Neuronal stem cell (in vitro differentiated cells): ENCODE results near the gene MAP3K9.

Experiments
- DNase-seq: peaks from one replicate; pipeline ENCODE4 v3.0.0-alpha.2; 2013; ENCODE audit warnings: low spot score
- H2AFZ ChIP-seq: one replicate; pipeline ENCODE4 v1.6.1; 2013; ENCODE audit warnings: mild to moderate bottlenecking, low read length, inconsistent platforms
- H2AK5ac ChIP-seq: 2 replicates; pipeline ENCODE4 v1.6.1; 2013; ENCODE audit warnings: low read depth, mild to moderate bottlenecking, inconsistent platforms, low read length, moderate library complexity, mixed read lengths
- H2BK120ac ChIP-seq: 2 replicates; pipeline ENCODE4 v1.6.1; 2013; ENCODE audit warnings: low read depth, mild to moderate bottlenecking, inconsistent platforms, low read length, moderate library complexity, mixed read lengths
- H2BK12ac ChIP-seq: one replicate; pipeline ENCODE4 v1.6.1; 2013; ENCODE audit warnings: low read length, inconsistent platforms
- H2BK15ac ChIP-seq: 2 replicates; pipeline ENCODE4 v1.6.1; 2013; ENCODE audit warnings: mild to moderate bottlenecking, low read length, inconsistent platforms, mixed read lengths
- H2BK5ac ChIP-seq: one replicate; pipeline ENCODE4 v1.6.1; 2013; ENCODE audit warnings: inconsistent platforms, mild to moderate bottlenecking, low read length, moderate library complexity
- H3K14ac ChIP-seq: one replicate; pipeline ENCODE4 v1.6.1; 2013; ENCODE audit warnings: low read length, inconsistent platforms
- H3K18ac ChIP-seq: 2 replicates; pipeline ENCODE4 v1.6.1; 2013; ENCODE audit warnings: low read length, inconsistent platforms
- H3K23ac ChIP-seq: 2 replicates; pipeline ENCODE4 v1.6.1; 2013; ENCODE audit warnings: low read depth, mild to moderate bottlenecking, mixed read lengths, low read length, inconsistent platforms; ENCODE audit not compliant: poor library complexity
- H3K27ac ChIP-seq: replicated peaks from 3 replicates; pipeline ENCODE4 v1.5.1; 2013; ENCODE audit warnings: low read length, inconsistent platforms
- H3K27me3 ChIP-seq, 3 experiments: 2 replicates each; pipeline ENCODE4 v1.6.1; 2013; ENCODE audit warnings: low read length in 3 of 3, mild to moderate bottlenecking in 2 of 3, inconsistent platforms in 1 of 3, low read depth in 1 of 3, mixed read lengths in 1 of 3, moderate library complexity in 1 of 3; ENCODE audit not compliant: control insufficient read depth in 3 of 3, insufficient read depth in 3 of 3
- H3K36me3 ChIP-seq, 2 donors: replicated peaks in 1 of 2; 2 replicates each; pipeline ENCODE4 v1.6.1; 2013; ENCODE audit warnings: low read length in 2 of 2; ENCODE audit not compliant: control insufficient read depth in 2 of 2, insufficient read depth in 2 of 2
- H3K4ac ChIP-seq: 2 replicates; pipeline ENCODE4 v1.6.1; 2013; ENCODE audit warnings: inconsistent platforms, mild to moderate bottlenecking, low read length, moderate library complexity
- H3K4me1 ChIP-seq, 2 donors: 1 replicate in 1 of 2; 2 replicates in 1 of 2; pipeline ENCODE4 v1.6.1; 2013; ENCODE audit warnings: low read length in 2 of 2, low read depth in 1 of 2; ENCODE audit not compliant: control insufficient read depth in 2 of 2, insufficient read depth in 1 of 2
- H3K4me2 ChIP-seq: one replicate; pipeline ENCODE4 v1.6.1; 2013; ENCODE audit warnings: mild to moderate bottlenecking, low read length, inconsistent platforms; ENCODE audit not compliant: insufficient read depth, poor library complexity, severe bottlenecking
- H3K4me3 ChIP-seq, 2 donors: 2 replicates each; pipeline ENCODE4 v1.5.1; 2013; ENCODE audit warnings: low read length in 2 of 2, mild to moderate bottlenecking in 2 of 2, inconsistent platforms in 1 of 2, moderate library complexity in 1 of 2
- H3K79me1 ChIP-seq: one replicate; pipeline ENCODE4 v1.6.1; 2013; ENCODE audit warnings: low read depth, mild to moderate bottlenecking, inconsistent platforms, low read length, moderate library complexity
- H3K9ac ChIP-seq: one replicate; pipeline ENCODE4 v1.6.1; 2013; ENCODE audit warnings: mild to moderate bottlenecking, low read depth, low read length, inconsistent platforms; ENCODE audit not compliant: poor library complexity
- H3K9me3 ChIP-seq, 2 donors: replicated peaks in 1 of 2; 2 replicates each; pipeline versions ENCODE3 to v1.6.1; 2013; ENCODE audit warnings: low read length in 2 of 2, mild to moderate bottlenecking in 2 of 2, inconsistent platforms in 1 of 2, low read depth in 1 of 2, mixed read lengths in 1 of 2, moderate library complexity in 1 of 2; ENCODE audit not compliant: control insufficient read depth in 2 of 2, insufficient read depth in 1 of 2
- H4K8ac ChIP-seq: one replicate; pipeline ENCODE4 v1.6.1; 2013; ENCODE audit warnings: low read depth, mild to moderate bottlenecking, inconsistent platforms, low read length, moderate library complexity
- H4K91ac ChIP-seq: one replicate; pipeline ENCODE4 v1.6.1; 2013; ENCODE audit warnings: low read length, low read depth, mild to moderate bottlenecking, inconsistent platforms; ENCODE audit not compliant: poor library complexity
- WGBS, 2 donors: extraction: QIAGEN DNeasy Blood & Tissue Kit; methylation state at CpG; one replicate each; pipeline ENCODE4 v1.1.7; 2013; ENCODE audit warnings: missing lambda C conversion rate in 2 of 2, mixed read lengths in 1 of 2; ENCODE audit not compliant: insufficient read length in 2 of 2, insufficient replicate concordance in 1 of 2; ENCODE audit errors: extremely low coverage in 2 of 2; 5-methylcytosine and 5-hydroxymethylcytosine counted together

MAP3K9 gene

DNA sequence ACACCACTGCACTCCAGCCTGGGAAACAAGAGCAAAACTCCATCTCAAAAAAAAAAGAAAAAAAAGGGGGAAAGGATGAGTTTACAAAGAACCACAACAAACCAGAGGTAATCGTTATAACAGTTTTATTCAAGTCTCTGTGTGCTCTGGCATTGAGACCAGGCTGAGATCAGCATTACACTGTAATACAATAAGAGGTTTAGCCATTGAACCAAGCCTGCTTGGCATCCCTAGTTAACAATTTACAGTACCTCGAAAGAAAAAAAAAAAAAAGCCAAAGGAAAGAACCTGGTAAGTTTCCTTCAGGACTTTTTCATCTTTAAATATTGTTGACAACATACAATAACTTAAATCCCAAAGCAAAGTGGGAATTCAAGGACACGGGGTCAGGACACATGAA is 86.9 kb downstream of the MAP3K9 start:
- Histone ChIP-seq H2BK5ac (no peak overlapping the region), H3K79me1 (no peaks in the 10 kb centered on the region), H3K4me3 (no peak overlapping the region), H2BK15ac (no peak overlapping the region), H3K27ac (no peak overlapping the region), H3K9me3 (no peaks in the 10 kb centered on the region), H3K4me1 (peaks cover 0 to 9% of the 10 kb centered on the region in 2 donors), H3K36me3 (peaks cover 0 to 2% of the 10 kb centered on the region in 2 donors), H4K8ac (no peak overlapping the region), H3K4ac (no peak overlapping the region), H4K91ac (no peak overlapping the region), H3K23ac (no peak overlapping the region), H2BK12ac (no peak overlapping the region), H3K14ac (no peak overlapping the region), H3K18ac (no peak overlapping the region), H3K9ac (no peak overlapping the region), H2AK5ac (no peak overlapping the region), H2BK120ac (no peak overlapping the region), H3K27me3 (no peaks in the 10 kb centered on the region), H2AFZ (no peak overlapping the region), H3K4me2 (no peak overlapping the region)
- no peak for DNase-seq
- WGBS, 2 donors = no CpG with 5 or more reads among the region's 3 CpGs

DNA sequence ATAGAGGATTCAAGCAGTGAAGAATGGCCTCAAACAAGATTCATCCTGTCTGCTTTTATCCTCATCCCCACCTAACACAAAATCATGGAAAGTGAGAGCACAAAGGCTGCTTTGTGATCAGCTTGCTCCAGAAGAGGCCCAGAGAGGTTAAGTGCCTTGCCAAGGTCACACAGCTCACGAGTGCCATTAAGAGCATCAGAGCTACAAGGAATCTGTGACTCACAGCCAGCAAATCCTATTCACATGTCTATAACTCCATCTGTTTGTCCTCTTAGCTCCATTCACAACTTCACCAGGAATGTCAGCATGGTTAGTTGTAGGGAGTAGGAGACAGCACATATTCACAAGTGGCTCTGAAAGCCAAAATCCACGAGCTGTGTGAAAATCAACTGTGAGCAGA is 87.8 kb downstream of the MAP3K9 start:
- no peak overlapping the region for H3K23ac ChIP-seq
- H3K9ac ChIP-seq = peak overlapping the region; percentile 21
- no peaks in the 10 kb centered on the region for H3K79me1 ChIP-seq
- peaks cover 0 to 9% of the 10 kb centered on the region in 2 donors for H3K4me1 ChIP-seq
- no peak overlapping the region for H4K8ac ChIP-seq
- H3K4me2 ChIP-seq = no peak overlapping the region
- no peak overlapping the region for H2BK5ac ChIP-seq
- H3K36me3 ChIP-seq = peaks cover 0 to 2% of the 10 kb centered on the region in 2 donors
- no peak overlapping the region for H3K4me3 ChIP-seq
- no peak for DNase-seq
- no peak overlapping the region for H3K4ac ChIP-seq
- H4K91ac ChIP-seq = no peak overlapping the region
- H2BK120ac ChIP-seq = no peak overlapping the region
- no peak overlapping the region for H2AK5ac ChIP-seq
- no peaks in the 10 kb centered on the region for H3K27me3 ChIP-seq
- H2BK15ac ChIP-seq = no peak overlapping the region
- no peak overlapping the region for H2BK12ac ChIP-seq
- H3K14ac ChIP-seq = no peak overlapping the region
- no CpG with 5 or more reads among the region's 2 CpGs for WGBS, 2 donors
- H3K27ac ChIP-seq = no peak overlapping the region
- H3K9me3 ChIP-seq = no peaks in the 10 kb centered on the region
- H2AFZ ChIP-seq = no peak overlapping the region
- no peak overlapping the region for H3K18ac ChIP-seq

DNA sequence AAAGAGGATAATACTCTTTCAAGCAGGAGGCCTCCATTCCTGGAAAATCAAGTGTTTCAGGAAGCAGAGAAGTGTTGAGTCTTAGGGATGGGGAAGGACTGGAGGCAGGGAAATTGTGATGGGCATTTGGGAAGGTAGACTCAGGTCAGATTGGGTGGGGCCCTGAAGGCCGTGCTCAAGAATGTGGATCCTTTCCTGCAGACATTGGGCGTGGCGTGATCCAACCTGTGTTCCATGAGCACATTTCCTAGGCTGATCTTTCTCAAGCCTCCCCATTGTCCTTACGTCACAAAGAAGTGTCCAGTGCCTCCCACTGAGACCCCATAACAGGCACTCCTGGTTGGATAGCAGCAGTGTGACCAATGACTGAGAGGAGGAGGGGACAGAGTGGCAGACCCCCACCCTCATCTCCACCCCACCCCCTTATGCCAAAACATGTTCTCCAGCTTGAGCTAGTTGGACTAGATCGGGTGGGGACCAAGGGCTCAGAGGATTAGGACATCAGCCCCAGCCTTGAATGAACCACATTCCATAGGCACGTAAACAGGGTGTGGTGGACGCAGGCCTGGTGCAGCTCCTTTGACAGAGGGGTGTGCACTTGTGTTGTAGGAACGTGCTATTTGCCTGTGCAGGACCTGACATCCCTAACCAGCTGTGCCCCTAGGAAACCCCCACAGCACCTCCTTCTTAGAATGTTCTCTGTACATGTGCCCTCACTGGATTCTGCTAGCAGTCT is 90.8 kb downstream of the MAP3K9 start:
- Histone ChIP-seq H3K4me3 (peak overlapping the region in 1 of 2 donors; percentile 37), H3K18ac (no peak overlapping the region), H3K4ac (no peak overlapping the region), H3K36me3 (peaks cover 0 to 2% of the 10 kb centered on the region in 2 donors), H3K79me1 (no peaks in the 10 kb centered on the region), H3K23ac (no peak overlapping the region), H3K27me3 (no peaks in the 10 kb centered on the region), H3K4me1 (peaks cover 2 to 9% of the 10 kb centered on the region in 2 donors), H3K4me2 (no peak overlapping the region), H3K27ac (no peak overlapping the region), H2BK15ac (no peak overlapping the region), H2AFZ (no peak overlapping the region), H2AK5ac (no peak overlapping the region), H4K8ac (no peak overlapping the region), H2BK120ac (no peak overlapping the region), H3K9ac (no peak overlapping the region), H3K14ac (peak overlapping the region; percentile 59), H2BK5ac (no peak overlapping the region), H2BK12ac (no peak overlapping the region), H4K91ac (no peak overlapping the region), H3K9me3 (no peaks in the 10 kb centered on the region)
- DNase-seq = no peak
- WGBS, 2 donors = no CpG with 5 or more reads among the region's 8 CpGs

DNA sequence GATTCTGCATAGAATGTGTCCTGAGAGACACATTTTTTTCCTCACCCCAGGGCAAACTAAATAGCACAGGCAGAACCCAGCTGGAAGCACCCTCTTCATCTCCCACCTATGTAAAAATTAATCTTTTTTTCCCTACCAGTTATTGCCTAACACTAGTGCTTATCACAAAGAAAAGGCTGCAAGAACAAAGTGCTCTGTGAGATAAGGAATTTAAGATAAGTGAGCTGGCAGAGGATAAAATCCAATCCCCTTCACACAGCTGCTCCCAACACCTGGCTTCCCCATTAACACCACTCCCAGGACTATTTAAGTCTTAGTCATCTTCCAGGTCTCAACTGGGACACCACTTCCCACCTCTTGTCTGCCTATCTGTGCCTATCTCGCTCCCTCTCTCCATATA is 92.4 kb downstream of the MAP3K9 start:
- no peaks in the 10 kb centered on the region for H3K79me1 ChIP-seq
- no peak overlapping the region for H2BK120ac ChIP-seq
- peaks cover 0 to 4% (median 0%) of the 10 kb centered on the region in 3 experiments for H3K27me3 ChIP-seq
- H3K4me1 ChIP-seq = peaks cover 3 to 9% of the 10 kb centered on the region in 2 donors
- no peaks in the 10 kb centered on the region for H3K9me3 ChIP-seq
- H3K14ac ChIP-seq = no peak overlapping the region
- H4K91ac ChIP-seq = no peak overlapping the region
- H2AK5ac ChIP-seq = no peak overlapping the region
- no peak overlapping the region for H2BK12ac ChIP-seq
- no peak for DNase-seq
- no peaks in the 10 kb centered on the region for H3K36me3 ChIP-seq
- no peak overlapping the region for H3K9ac ChIP-seq
- no peak overlapping the region for H3K4me3 ChIP-seq
- H3K4me2 ChIP-seq = no peak overlapping the region
- H2AFZ ChIP-seq = no peak overlapping the region
- H3K18ac ChIP-seq = no peak overlapping the region
- H3K4ac ChIP-seq = no peak overlapping the region
- no peak overlapping the region for H3K23ac ChIP-seq
- no peak overlapping the region for H2BK15ac ChIP-seq
- H4K8ac ChIP-seq = no peak overlapping the region
- no peak overlapping the region for H3K27ac ChIP-seq
- no peak overlapping the region for H2BK5ac ChIP-seq
- no CpG with 5 or more reads among the region's 1 CpG for WGBS, 2 donors
